DMS153 treated with DMSO at 0.1 percent for 48 hours (cell line): ENCODE data around the gene HLA-DQA1.
"Not testable (repeated sequence)": the region's sequence is repeated elsewhere in the genome, so short reads cannot be mapped to it uniquely, and the experiment has no call there.

ENCODE experiments used
- DNase-seq: peaks from one replicate; lab custom pipeline; 2025; ENCODE audit not compliant: unreplicated experiment; lab: John Stamatoyannopoulos, UW

The HLA-DQA1 gene

DNA sequence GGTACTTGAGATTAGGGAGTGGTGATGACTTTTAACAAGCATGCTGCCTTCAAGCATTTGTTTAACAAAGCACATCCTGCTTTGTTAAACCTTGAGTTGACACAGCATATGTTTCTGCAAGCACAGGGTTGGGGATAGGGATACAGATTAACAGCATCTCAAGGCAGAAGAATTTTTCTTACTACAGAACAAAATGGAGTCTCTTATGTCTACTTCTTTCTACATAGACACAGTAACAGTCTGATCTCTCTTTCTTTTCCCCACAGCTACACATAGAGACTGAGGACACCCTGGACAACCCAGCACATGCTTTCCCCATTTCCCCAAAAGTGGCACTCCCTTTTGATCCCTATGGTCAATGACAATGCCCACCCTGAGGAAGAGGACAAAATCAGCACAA lies 20.6 kb downstream of the HLA-DQA1 start:
- not testable (repeated sequence) for DNase-seq

DNA sequence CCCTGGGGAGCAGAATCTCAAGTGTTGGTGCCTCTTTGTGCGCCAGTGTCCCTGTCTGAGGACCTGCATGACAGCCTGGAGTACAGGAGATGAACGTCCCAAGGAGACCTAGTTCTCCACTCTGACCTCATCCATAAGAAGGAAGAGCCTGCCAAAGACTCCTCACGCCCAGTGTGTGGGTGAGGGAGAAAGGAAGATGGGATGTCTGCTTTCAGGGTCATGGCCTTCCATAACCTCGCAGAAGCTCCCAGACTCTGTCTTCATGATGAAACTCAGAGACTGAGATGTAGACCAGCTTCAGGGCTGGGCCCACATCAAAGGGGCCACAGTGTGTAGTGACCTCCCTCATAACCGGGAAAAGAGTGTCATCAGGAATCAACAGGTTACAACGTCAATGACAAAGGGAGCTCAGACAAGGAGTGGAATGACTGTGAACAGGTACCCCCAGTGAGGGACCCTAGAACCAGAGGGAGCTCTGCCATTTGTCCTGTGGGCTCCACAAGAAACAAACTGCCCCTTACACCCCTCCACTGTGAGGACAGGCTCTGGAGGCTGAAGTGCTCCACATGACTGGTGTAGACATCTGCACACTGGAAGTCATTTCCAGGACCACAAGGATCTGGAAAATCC lies 21.2 kb downstream of the HLA-DQA1 start:
- DNase-seq, result no peak

DNA sequence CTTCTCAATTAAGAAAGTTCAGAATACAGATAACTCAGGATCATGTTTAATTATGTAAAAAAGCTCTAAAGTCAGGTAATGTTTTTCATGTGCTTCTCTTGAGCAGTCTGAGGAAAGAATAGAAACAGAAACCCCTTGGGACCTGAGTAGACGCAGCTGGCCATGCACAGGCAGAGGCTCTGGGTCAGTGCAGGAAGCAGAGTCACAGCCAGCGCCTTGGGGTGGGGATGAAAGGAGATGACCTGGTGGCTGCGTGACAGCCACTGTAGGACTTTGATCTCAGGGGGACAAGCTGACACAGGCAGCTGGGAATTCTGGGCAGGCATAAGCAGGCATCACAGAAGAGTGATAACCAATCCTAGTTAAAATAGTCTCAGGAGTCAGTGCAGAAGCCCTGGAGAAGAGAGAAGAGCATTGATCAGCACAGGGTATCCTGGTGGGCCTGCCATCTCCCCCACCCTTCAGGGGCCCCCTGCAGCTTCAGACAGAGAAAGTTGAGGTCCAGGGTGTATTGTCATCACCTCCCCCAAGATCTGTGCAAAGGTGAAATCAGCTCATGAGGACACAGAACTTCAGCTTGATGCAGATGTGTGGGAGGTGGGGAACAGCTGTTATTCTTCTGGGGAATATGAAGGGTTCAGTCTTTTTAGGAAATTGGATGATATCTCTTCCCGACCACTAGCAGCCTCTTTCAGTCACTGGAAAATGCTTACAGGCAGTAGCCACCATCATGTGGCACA lies 22.8 kb downstream of the HLA-DQA1 start:
- peak; percentile 12 for DNase-seq

DNA sequence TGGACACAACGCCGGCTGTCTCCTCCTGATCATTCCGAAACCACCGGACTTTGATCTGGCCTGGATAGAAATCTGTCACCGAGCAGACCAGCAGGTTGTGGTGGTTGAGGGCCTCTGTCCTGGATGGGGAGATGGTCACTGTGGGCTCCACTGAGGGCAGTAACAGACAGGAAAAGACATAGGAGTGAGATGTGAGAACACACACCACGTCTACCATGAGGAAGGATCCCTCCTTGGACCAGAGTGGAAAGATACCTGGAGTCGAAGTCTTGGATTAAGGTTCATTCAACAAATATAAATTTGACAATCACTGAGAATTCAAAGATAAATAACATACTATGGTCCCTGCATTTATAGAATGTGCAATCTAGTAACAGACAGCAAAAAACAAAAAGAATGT lies 24.9 kb downstream of the HLA-DQA1 start:
- DNase-seq, result no peak

DNA sequence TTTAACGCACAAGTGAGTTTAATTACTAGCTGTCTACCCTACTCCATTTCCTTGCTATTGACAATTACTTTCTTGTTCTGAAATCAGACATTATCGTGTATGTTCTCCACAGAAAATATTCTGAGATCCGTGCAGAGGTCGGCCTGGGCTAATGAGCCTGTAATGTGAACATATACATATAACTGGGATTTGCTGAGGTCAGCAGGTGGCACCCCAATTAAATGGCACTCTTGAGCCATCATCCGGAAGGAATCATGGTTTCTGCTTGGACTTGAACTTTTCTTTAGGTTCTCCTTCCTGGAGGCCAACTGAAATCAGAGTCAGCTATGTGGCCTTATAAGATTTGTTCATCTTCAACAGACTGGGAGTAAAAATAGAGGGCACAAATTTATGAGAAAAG lies 25.6 kb downstream of the HLA-DQA1 start:
- no peak for DNase-seq

DNA sequence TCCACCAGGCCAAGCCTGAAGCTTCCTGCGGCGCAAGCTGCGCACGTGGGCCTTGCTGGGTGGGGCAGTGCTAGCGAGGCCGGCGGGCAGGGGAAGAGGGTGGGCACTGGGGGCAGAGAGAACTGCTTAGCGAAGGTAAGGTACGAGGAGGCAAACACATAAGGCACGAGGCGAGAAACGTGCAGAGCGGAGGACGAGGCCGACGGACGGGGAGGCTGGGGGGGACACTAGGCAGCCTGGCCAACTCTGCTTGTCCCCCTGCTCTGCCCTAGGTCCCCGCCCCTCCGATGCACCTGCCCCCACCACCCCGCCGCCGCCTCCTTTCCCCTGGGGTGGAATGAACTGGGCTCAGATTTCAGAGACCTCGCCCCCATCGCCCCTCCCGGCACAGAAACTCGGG lies 27.1 kb downstream of the HLA-DQA1 start:
- DNase-seq, result no peak

DNA sequence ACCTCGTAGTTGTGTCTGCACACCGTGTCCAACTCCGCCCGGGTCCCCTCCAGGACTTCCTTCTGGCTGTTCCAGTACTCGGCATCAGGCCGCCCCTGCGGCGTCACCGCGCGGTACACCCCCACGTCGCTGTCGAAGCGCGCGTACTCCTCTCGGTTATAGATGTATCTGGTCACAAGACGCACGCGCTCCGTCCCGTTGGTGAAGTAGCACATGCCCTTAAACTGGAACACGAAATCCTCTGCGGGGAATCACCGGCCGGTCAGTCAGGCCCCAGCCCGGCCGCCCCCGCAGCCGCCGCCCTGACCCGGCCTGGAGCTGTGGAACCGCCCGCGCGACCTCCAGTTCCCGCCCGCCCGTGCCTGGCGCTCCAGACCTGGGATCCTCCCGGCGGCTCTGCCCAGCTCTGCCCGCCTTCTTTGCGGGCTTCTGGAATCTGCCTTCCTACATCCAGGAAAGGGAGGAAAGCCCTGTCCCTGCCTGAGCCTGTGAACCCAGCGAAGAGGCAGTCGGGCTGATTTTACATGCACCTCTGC lies 27.7 kb downstream of the HLA-DQA1 start:
- peak; percentile 39 for DNase-seq

DNA sequence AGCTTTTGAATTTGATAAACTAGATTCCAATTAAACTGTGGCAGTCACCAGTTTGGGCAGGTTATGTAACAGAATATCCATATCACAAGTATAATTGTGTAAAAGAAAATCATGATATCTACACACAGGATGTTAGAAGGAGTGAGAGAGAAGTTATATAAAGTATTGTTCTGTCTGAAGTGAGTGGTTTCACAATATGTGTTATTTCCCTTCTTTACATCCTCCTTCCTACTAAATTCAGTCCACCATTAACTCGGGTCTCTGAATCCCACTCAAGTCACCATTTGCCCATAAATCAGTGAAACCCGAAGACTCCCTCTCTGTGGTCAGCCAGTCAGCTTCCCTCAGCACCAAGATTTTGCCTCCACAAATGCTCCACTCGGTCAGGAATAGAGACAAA lies 28.5 kb downstream of the HLA-DQA1 start:
- no peak for DNase-seq

DNA sequence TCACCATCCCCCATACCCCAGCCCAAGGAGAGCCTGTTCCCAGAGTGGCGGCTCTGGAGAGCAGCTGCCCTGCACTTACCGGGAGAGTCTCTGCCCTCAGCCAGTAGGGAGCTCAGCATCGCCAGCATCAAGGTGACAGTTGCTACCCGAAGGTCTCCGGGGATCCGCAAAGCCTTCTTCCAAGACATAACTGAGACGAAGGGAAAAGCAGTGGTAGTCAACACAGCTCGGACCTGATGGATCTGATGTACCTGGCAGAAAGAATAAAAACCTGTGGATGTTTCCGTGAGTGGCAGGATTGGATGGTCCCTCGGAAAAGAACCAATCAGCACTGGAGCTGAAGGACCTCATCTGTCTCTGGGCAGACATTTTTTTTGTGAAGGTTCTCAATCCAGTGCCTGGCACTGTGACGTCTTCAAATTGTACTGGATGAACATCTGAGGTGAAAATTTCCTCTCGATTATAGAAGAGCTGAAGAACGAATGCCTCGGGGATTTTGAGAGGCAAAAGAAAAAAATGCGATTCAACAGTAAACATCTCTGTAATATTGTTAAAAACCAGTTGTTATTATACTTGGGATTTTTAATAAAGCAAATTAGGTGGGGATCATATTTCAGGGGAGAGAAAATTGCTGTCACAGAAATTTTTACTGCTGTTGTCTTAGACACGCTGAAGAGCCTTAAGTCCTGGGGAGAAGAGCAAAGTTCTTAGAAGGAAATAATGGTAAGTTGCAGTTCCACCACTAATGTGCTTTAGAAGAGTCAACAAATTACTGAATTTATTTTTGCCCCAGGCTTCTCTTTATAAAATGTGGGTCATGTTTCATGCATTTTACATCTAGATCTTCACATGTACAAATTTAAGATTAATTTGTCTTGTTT lies 29.5 kb downstream of the HLA-DQA1 start, which contains the start of gene HLA-DQB1:
Gene HLA-DQB1, minus strand, starts transcription at position 238 of the 881 bp plus-strand sequence. Its CDS starts 50 bp downstream, at position 188.
- peak; percentile 90 for DNase-seq

DNA sequence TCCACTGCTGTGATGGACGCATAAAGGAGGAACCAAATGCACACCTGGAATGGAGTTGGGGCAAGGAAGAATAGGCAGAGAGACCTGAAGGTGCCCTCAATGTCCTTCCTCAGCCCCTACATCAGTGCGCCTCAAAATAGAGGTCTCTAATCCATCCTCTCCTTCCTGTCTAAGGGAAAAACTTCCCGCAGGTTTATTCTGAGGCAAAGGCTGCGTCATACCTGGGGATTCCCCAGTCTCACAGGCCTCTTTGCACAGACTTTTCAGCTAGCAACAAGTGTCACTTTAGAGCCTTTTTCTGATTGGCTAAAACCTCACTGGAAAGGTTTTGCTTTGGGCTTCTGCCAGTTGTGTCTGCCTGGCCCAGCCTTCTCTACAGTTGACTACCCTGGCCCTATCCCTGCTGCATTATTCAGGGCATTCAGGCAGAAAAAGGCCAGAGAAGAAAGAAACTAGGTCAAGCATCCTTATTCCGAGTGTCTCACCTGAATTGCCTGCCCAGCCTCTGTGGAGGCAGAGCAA lies 31.1 kb downstream of the HLA-DQA1 start:
- DNase-seq, result peak; percentile 69

DNA sequence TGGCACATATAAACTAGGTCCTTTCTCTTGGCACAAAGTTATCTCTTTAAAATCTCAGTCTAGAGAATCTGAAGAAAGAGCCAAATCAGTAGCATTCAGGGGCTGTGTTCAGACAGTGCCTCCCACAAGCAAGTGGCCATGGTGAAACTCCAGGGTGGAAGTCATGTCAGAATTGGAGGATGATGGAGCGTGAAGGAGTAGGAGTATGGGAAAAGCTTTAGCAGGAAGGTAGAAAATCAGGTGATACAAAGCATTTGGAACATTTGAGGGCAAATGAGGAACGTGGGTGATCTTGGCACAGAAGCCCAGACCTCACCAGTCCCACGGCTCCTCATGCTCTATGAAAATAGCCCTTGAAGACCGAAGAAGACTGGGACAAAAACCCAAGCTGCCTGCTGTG lies 32.0 kb downstream of the HLA-DQA1 start:
- no peak for DNase-seq

DNA sequence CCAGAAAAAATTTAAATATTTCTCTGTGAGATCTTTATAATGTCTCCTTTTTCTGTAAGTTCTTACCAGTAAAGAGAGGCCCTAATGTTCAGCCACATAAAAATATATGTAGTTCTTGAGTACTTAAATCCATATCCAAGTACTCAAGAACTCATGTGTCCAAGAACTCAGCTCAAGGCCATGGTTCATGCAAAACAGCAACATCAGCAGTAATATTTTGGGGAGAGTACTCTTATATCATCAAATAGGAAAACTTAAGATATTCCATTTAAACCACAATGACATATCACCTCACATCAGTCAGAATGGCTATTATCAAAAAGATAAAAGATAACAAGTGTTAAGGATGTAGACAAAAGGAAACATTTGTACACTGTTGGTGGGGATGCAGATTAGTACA lies 32.7 kb downstream of the HLA-DQA1 start:
- no peak for DNase-seq

DNA sequence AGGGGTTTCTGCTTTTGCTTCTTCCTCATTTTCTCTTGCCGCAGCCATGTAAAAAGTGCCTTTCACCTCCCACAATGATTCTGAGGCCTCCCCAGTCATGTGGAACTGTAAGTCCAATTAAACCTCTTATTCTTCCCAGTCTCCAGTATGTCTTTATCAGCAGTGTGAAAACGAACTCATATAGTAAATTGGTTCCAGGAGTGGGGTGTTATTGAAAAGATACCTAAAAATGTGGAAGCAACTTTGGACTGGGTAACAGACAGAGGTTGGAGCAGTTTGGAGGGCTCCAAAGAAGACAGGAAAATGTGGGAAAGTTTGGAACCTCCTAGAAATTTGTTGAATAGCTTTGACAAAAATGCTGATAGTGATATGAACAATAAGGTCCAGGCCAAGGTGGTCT lies 34.7 kb downstream of the HLA-DQA1 start:
- not testable (repeated sequence) for DNase-seq

DNA sequence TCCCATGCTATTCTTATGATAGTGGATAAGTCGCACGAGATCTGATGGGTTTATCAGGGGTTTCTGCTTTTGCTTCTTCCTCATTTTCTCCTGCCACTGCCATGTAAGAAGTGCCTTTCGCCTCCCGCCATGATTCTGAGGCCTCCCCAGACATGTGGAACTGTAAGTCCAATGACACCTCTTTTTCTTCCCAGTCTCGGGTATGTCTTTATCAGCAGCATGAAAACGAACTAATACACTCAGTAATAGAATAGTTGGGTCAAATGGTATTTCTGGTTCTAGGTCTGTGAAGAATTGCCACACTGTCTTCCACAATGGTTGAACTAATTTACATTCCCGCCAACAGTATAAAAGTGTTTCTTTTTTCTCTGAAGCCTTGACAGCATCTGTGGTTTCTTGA lies 36.9 kb downstream of the HLA-DQA1 start:
- DNase-seq, result not testable (repeated sequence)

DNA sequence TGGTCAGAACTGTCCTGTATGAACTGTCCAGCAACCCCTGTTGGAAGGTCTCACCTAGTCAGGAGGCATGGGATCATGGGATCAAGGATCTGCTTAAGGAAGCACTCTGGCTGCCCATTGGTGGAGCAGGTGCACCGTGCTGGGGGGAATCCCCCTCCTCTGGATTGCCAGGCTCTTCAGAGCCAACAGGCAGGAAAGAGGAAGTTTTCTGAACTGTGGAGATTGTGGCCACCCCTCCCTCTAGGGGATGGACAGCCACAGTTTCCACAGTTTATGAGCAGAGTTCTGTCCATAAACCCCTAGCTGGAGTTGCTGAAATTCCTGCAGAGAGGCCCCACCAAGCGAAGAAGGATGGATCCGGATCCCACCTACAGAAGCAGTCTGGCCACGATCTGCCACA lies 42.3 kb downstream of the HLA-DQA1 start:
- DNase-seq, result no peak

DNA sequence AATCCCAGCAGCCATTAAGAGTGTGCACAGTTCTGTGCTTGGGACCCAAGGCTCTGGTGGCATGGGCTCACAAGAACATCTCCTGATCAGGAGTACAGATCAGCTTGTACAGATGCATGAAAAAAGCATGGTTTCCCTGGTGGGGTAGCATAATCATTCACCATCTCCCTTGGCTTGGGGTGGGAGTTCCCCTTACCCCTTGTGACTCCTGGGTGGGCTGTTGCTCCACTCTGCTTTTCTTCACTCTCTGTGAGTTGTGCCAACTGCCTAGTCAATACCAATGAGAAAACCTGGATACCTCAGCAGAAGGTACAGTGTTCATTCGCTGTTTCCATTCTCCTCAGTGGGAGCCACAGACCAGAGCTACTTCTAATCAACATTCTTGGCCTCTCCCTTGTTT lies 42.8 kb downstream of the HLA-DQA1 start:
- DNase-seq, result no peak

DNA sequence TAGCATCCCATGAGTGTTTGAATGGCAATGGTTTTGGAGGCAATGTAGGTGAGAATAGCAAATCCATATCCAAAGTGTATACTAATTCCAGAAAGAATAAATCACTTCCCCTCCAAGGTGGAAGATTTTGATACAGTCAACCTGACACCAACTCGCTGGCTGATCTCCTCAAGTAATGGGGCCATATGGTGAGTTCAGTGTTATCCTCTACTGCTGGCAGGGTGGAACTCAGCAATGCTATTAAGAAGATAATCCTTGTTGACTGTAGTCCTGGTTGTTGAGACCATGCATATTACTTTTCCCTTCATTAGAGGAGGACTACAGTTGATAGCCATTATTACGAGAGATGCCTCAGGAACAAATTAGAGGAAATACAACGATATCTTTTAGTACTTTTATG lies 47.0 kb downstream of the HLA-DQA1 start:
- DNase-seq, result no peak

DNA sequence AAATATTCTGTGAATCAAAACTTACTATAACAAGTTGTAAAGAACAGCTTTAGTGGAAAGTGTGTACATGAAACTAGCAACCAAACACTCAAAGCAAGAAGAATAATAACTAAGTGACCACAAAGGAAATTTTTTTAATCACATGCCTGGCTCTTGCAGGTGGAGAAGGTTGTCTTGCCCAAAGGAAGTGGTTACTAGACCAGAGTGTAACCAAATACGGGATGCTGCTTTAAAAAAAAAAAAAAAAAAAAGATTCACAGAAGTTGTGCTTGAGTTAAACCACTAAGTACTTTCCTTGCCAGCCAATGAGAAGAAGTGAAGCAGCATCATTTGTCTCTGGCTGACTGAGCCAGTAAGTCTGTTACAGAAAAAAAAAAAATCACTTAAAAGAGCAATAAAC lies 48.4 kb downstream of the HLA-DQA1 start:
- DNase-seq, result no peak

DNA sequence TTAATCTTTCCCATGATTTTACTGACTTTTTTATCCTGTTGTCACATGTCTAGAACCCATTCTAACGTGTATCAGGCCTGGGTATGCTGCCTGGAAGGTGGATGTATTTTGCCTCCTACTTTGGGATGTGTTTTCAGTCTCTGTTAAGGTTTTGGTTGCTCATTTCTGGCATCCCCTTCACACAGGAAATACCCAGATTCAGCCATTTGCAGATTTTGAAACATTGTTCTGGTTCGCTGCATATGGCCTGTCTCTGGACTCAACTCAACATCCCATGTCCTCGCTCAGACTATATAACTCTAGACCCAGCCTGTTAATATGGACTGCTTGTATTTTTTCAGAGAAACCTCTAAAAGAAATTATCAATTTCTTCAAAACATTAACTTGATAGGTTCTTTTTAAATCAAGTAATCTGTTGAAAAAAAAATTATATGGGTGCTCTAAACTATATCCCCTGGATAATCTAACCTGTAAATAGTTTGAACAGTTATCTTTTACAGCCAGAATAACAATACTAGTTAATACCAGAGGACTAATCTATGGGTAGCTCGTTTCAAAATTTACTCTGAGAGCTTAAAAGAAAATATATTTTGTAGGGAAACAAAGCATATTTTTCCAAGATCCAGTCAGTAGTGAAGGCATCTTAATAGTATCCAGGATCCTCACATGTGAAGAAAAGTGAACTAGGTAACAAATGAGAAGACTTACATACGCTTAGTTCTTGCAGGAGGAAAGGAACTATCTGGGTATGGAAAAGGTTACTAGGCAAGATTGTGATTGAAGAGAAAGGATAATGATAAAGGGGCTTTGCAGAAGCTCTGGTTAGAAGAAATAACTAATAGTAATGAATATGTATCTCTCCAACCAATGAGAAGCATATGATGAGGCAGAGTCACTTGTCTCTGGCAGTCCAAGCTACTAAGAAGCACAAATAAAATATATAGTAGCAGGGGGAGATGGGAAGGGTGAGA lies 52.6 kb downstream of the HLA-DQA1 start:
- no peak for DNase-seq

DNA sequence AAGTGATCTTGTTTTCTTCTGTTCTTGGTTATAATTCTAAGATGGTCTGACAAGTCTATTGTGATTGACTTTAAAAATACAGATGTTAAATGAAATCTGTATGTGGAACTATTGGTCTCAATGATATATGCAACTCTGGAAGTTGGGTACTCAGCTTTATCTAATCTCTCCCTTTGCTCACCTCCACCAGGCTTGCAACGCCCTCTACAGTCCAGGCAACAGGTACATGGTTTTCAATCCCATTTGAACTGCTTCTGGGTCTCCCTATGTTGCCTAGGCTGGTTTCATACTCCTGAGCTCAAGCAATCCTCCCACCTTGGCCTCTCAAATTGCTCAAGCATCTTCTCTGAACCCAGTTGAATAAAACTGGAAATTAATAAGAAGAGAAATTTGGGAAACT lies 54.8 kb downstream of the HLA-DQA1 start:
- DNase-seq, result peak; percentile 79
